HG02588 (cell line): ENCODE results near the gene AMIGO3.

Experiments used
- ATAC-seq: cut with Tn5 transposase; IDR thresholded peaks from one replicate; pipeline ENCODE4 v1.9.1; 2021; ENCODE audit warnings: mild to moderate bottlenecking, moderate library complexity; ENCODE audit not compliant: unreplicated experiment

Gene AMIGO3

DNA sequence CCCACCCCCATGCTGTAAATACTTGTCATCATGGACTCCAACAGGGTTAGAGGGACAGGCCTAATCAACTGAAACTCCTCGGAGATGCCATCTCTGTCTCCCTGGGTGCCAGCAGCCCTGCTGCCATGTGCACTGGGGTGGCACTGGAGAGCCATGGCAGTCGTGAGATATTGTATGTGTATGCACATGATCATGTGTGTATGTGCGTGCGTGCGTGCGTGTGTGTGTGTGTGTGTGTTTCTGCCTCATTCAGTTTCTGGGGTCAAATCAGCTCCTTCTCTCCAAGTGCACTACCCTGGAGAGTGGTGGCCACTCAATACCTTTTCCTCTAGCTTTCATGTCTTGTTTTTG, 48.6 kb downstream of the AMIGO3 start:
- ATAC-seq: no peak

DNA sequence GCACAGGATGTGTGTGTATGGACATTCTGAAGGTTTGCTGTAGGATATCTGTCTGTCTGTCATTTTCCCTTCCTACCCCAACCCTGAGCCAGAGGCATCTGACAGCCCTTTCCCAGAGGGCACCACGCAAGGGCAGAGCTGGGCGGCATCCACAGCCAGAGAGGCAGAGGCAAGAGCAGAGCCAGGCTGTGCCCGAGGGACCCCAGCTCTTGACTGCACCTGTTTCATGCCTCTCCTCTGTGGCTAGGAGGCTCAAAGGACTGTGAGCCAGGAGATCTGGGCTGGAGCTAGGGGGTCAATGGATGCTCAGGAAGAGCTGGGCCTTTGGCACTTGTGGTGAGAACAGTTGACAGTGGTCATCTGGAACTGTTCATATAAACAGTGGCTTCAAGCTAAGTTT, 50.1 kb downstream of the AMIGO3 start:
- ATAC-seq: no peak

DNA sequence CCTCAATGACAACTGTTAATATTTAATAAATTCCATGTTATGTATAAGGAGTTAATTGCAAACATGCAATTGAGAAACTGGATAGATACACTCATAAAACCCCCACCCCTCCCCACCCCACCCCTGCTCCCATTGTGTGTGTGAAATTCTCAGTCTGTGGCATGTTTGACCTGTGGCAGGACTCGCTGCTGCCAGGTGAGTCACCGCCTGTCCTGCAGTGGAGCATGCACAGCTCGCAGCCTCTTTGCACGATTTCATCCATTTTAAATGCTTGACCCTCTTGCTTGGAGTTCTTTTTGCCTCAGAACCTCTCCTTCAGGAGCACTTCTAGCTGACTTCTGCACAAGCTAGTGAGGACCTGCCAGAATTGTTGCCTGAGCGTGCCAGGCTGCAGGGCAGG, 50.6 kb downstream of the AMIGO3 start:
- no peak for ATAC-seq

DNA sequence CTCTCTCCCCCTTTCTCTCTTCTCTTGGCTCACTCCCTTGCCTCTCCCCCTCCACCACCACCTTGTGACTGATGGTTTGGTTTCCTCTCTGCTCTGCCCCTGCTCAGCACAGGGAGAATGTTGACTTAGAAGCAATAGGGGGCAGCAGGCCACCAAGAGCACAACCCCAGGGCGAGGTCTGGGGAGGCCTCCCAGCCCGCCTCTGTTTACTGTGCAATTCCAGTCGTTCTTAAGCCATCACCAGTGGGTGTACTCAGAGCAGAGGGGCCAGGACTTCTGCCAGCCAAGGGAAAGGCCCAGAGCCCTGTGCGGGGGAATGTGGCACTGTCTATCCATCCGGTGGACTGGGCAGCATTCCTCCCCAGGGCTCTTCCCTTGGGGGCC, 51.1 kb downstream of the AMIGO3 start:
- no peak for ATAC-seq

DNA sequence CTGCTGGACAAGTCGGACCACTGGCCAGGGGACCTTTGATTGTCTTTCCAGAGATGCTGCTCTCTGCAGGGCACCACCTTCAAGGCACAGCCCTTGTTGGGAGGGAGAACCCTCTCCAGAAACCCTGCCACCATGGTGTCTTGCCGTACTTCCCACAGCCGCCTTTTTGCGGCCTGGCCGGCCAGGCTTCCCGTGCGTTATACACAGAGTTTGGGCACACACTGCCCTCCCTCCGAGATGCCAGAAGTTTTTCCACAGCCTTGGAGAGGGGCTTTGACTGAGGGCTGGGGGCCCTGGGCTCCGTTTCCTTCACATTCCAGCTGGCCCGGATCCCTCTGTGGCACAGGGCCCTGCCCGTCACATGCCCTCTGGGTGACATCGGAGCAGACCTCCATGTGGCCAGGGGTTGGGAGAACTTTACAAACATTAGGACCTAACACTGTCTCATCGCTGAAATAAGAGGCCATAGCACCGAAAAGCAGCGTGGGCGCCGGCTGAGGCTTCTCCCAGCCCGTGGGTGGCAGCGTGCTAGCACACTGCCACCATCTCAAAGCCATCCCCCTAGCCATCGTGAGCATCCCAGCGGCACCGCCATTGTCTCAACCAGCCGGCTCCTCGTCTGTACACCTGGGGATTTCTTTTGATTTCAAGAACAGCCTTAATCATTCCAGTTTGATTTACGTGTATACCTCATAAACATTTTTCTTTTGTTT, 51.6 kb downstream of the AMIGO3 start:
- no peak for ATAC-seq
